Lower lobe of right lung (tissue), 2 donors: Measurements from ENCODE around the gene FGF4. TPM values are rescaled to one million over a fixed set of nuclear protein-coding genes. Genes with fewer than 3 reads are reported as not detected.

Experiments used
- ATAC-seq, 2 donors: fragments of 200-7000 bp; cut with Tn5 transposase; one replicate each; pipeline ENCODE4 v1.9.1; 2020 to 2022; ENCODE audit warnings: mild to moderate bottlenecking in 2 of 2, moderate library complexity in 2 of 2
- DNase-seq: peaks from one replicate; pipeline ENCODE4 v3.0.0-alpha.2; 2020
- H3K27ac ChIP-seq: fragments of 200-600 bp; one replicate; pipeline ENCODE4 v1.8.0; 2022
- H3K27me3 ChIP-seq: fragments of 200-600 bp; one replicate; pipeline ENCODE4 v1.8.0; 2022; ENCODE audit warnings: low read depth
- H3K36me3 ChIP-seq: fragments of 200-600 bp; one replicate; pipeline ENCODE4 v1.8.0; 2022; ENCODE audit warnings: mild to moderate bottlenecking
- H3K4me1 ChIP-seq: fragments of 200-600 bp; one replicate; pipeline ENCODE4 v1.8.0; 2022
- H3K4me3 ChIP-seq: fragments of 200-600 bp; one replicate; pipeline ENCODE4 v1.8.0; 2022; ENCODE audit warnings: mild to moderate bottlenecking
- H3K9me3 ChIP-seq: fragments of 200-600 bp; one replicate; pipeline ENCODE4 v1.8.0; 2022
- intact Hi-C: fragments of 100-400 bp; cut with DNase I; formaldehyde crosslinking; loops from one replicate; pipeline ENCODE4 v1.11.0; 2022
- total RNA-seq: library from RNA; stranded (reverse); fragmentation: NEBNext Ultra II Directional; extraction: Animal tissue kit (Norgen Biotek cat#: 25700); gene quantifications from one replicate; pipeline ENCODE4 v1.2.1, GENCODE V29; 2021
- TF ChIP-seq, protein P1 (sequence below): fragments of 200-600 bp; IDR thresholded peaks from one replicate; pipeline ENCODE4 v1.8.0; 2022; ENCODE audit warnings: antibody characterized with exemption, mild to moderate bottlenecking
- donor health status: DM: no; HTN: yes; CAD: no; lungs with severe emphysema.

The FGF4 gene
- total RNA-seq, 1 donor from 2014 or later, result not detected

DNA sequence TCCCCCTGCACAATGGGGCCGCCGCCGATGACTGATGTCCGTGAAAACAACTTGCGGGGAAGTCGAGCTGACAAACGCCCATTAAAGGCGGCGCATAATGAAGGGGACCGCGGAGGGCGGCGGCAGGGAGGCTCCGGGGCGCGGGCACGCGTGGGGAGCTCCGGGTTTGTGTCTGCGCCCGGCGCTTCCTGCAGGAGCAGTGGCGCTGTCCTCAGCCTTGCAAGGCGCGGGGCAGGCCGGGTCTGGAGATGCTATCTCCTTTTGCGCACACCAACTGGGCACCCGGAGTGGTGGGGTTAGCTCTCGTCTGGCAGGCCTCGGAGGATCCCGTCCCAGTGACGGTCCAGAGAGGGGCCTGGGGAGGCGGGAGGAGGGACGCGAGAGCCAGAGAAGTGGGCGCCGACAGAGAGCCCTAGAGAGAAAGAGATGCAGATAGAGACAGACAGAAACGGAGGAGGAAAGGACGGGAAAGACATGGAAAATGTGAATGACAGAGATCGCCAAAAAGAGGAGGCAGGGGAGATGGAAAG lies 44.5 kb upstream of the FGF4 start:
- DNase-seq (no peak), ATAC-seq (no peak)
- Histone ChIP-seq H3K9me3 (no peaks in the 10 kb centered on the region), H3K4me1 (no peaks in the 10 kb centered on the region), H3K27me3 (peaks cover 74% of the 10 kb centered on the region), H3K27ac (no peak overlapping the region), H3K4me3 (no peak overlapping the region), H3K36me3 (no peaks in the 10 kb centered on the region)
- TF ChIP-seq, protein P1, sequence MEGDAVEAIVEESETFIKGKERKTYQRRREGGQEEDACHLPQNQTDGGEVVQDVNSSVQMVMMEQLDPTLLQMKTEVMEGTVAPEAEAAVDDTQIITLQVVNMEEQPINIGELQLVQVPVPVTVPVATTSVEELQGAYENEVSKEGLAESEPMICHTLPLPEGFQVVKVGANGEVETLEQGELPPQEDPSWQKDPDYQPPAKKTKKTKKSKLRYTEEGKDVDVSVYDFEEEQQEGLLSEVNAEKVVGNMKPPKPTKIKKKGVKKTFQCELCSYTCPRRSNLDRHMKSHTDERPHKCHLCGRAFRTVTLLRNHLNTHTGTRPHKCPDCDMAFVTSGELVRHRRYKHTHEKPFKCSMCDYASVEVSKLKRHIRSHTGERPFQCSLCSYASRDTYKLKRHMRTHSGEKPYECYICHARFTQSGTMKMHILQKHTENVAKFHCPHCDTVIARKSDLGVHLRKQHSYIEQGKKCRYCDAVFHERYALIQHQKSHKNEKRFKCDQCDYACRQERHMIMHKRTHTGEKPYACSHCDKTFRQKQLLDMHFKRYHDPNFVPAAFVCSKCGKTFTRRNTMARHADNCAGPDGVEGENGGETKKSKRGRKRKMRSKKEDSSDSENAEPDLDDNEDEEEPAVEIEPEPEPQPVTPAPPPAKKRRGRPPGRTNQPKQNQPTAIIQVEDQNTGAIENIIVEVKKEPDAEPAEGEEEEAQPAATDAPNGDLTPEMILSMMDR, result no peak
- intact Hi-C loops, result no loop called here

DNA sequence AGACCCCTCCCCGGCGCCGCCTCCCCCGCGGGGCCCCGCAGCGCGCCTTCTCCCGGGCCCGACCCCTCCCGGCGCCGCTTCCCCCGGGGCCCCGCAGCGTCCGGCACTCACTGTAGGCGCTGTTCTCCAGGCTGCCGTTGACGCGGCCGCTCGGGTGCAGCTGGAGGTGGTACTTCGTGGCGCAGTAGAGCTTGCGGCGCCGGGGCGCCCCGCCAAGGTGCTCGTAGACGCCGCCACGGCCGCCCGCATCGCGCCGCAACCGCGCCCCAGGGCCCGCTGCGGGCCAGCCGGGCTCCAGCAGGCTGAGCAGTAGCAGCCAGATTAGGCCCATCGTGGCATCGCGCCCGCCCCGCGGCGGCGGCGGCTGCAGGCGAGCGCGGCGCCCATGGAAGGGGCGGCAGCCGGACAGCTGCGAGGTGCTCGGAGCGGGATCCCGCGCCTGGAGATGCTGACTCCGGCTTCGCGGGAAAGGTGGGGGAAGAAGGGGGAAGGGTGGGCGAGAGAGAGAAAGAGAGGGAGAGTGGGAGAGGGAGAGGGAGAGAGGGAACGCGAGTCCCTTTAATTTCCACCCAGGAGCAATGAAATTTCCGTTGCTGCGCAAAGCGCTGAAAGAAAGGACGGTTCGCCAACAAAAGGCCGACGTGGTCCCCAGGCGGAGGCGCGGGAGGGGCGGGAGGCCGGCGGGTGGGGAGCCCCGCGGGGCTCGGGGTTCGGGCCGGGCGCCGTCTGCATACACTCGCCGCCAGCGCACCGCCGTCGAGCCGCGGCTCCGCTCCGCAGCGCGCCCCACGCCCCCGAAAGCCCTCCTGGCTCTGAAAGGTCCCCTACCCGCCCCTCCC lies 43.7 kb upstream of the FGF4 start, which contains the start of gene FGF3:
Gene FGF3 (minus strand): TSS at position 814 of the 839 bp plus-strand sequence. CDS start 483 bp downstream, at position 331.
- ATAC-seq (no peak), DNase-seq (no peak)
- H3K27me3 ChIP-seq, result peaks cover 74% of the 10 kb centered on the region
- H3K4me3 ChIP-seq, result no peak within 1 kb of the TSS
- H3K36me3 ChIP-seq, result no peaks in the 10 kb centered on the region
- H3K9me3 ChIP-seq, result no peaks in the 10 kb centered on the region
- H3K27ac ChIP-seq, result no peak within 1 kb of the TSS
- TF ChIP-seq, protein P1, result no peak
- no peaks in the 10 kb centered on the region for H3K4me1 ChIP-seq
- intact Hi-C loops, result no loop called here

DNA sequence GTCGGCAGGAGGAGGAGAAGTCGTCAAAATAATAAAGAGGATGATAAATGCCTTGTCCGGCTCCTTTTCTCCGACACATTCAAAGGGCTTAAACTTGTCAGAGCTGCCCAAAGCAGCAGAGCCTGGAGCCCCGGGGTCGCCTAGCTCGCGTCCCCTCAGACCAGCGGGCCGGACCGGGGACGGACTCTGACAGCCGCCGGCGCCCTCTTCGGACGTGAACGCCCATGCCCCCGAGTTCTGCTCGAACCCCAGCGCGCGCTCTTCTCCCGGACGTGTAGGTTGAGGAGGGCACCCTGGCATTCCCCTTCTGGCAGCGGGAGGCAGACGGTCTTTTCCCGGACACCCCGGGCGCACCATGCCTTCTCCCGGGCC lies 43.1 kb upstream of the FGF4 start:
- TF ChIP-seq, protein P1, result no peak
- H3K4me3 ChIP-seq, result no peak overlapping the region
- H3K36me3 ChIP-seq, result no peaks in the 10 kb centered on the region
- ATAC-seq (no peak), DNase-seq (no peak)
- peaks cover 74% of the 10 kb centered on the region for H3K27me3 ChIP-seq
- no peaks in the 10 kb centered on the region for H3K4me1 ChIP-seq
- H3K9me3 ChIP-seq, result no peaks in the 10 kb centered on the region
- H3K27ac ChIP-seq, result no peak overlapping the region
- intact Hi-C loops, result no loop called here

DNA sequence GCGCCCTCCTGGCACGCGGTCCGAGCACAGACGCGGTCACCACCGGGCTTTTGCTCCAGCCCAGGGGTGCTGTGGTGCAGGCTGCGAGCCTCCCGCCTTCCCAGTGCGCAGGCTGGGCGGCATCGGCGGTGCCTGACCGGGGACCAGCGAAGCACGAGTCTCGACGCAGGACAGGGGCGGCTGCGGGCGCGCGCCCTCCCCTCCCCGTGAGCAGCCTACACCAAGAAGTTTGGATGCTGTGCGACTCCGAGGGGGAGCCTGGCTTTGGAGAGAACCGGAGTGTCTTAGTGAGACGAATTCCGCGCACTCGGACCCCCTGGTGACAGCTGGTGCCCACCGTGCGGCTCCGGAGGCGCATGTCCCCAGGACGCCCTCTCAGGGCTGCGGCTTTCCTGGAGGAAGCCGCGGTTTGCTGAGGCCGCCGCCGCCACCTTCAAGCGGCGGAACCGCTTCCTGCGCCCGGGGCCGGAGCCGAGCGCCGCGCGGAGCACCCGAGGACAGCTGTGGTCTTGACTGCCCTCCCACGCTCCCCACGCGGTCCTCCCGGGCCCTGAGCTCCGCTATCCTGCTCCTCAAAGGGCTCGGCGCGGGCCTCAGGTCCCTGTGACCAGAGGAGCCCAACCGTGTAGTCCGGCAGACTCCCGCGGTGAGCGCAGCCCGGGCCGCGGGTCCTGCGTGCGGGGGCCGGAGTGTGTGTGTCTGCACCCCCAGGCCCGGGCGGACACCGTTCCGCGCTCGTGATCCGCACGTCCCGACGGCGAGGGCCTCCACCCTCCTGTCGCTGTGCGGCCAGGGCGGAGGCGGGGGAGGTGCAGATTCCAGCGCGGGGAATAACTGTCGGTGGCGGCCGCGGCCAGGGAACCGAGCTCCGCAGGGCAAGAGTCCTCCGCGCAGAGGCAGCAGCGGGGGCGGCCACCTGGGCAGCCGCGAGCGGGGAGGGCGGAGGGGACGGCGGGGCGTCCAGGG lies 42.4 kb upstream of the FGF4 start:
- TF ChIP-seq, protein P1, result no peak

DNA sequence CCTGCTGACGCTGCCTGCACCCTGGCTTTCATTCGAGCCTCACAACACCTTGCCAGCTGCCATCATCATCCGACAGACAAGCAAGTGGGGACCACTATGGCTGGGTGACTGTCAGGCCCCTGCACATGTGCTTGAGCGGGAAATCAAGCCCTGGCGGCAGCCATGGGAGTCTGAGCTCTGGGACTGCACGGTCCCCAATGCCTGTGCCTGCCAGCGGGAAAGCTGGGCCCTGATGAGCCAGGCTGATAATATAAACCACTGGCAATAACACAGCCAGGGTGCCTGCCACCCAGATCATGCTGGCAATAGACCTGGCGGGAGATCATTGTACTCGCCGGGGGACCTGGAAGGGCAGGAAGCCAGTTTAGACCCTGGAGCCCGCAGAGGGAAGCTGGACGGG lies 41.5 kb upstream of the FGF4 start:
- Histone ChIP-seq H3K4me3 (no peak overlapping the region), H3K36me3 (no peaks in the 10 kb centered on the region), H3K4me1 (no peaks in the 10 kb centered on the region), H3K9me3 (no peaks in the 10 kb centered on the region), H3K27ac (no peak overlapping the region), H3K27me3 (peaks cover 74% of the 10 kb centered on the region)
- DNase-seq (no peak), ATAC-seq (no peak)
- TF ChIP-seq, protein P1, result no peak
- intact Hi-C loops, result no loop called here

More for the DNA sequence above, 42.4 kb upstream of the FGF4 start:
- Histone ChIP-seq H3K36me3 (no peaks in the 10 kb centered on the region), H3K27me3 (peaks cover 73% of the 10 kb centered on the region), H3K27ac (no peak overlapping the region), H3K4me1 (no peaks in the 10 kb centered on the region), H3K4me3 (no peak overlapping the region), H3K9me3 (no peaks in the 10 kb centered on the region)
- intact Hi-C loops, result no loop called here
- DNase-seq (no peak), ATAC-seq (no peak)
